Gastrocnemius medialis (tissue), 4 donors: ENCODE data around the gene PLCB1.

ENCODE experiments used
- POLR2A ChIP-seq, 2 donors: fragments of 450-650 bp; IDR thresholded peaks; one replicate each; pipeline ENCODE4 v1.6.1; 2017; ENCODE audit warnings: antibody characterized with exemption in 2 of 2, mild to moderate bottlenecking in 2 of 2, moderate library complexity in 2 of 2
- TF ChIP-seq, protein P1 (sequence below), 5 experiments: fragments of 450-650 bp in 3 of 5; fragments of 200-600 bp in 2 of 5; sonication (generic) in 2 of 5; IDR thresholded peaks in 4 of 5; conservative IDR thresholded peaks in 1 of 5; 1 replicate in 4 of 5; 2 replicates in 1 of 5; pipeline ENCODE4 v1.5.1; 2016 to 2019; ENCODE audit warnings: antibody characterized with exemption in 5 of 5, mild to moderate bottlenecking in 3 of 5, moderate library complexity in 3 of 5

DNA sequence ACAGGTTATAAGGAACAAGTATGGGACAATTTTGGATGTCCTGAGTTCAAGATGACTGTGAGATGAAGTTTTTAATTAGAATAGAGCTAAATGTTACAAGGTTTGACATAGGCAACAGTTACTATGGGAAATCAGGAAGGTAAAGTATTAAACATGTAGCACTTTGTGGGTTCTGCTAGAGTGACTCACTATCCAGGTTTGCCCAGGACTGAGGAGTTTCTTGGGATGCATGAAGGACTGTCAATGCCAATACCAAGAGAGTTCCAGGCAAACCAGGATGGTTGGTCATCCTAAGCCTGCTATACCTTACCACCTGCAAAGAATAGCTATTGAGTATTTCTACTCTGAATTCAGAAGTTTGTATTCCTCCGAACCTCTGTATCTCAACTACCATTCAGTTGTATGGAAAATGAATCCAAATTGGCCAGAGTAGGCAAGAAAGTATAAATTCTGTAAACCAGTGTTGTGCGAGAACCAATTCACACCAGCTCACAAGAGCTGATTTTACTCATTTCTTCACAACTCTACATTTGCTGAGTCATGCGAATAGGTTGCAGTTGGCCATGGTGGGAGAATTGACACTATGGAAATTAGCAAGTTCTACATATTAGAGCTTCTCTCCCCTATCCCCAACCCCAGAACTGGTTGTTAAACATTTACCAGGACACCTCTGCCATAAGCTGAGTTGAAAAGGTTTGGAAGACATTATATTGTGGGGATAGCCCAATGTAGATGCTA, 449.5 kb downstream of the PLCB1 start:
- TF ChIP-seq, protein P1, sequence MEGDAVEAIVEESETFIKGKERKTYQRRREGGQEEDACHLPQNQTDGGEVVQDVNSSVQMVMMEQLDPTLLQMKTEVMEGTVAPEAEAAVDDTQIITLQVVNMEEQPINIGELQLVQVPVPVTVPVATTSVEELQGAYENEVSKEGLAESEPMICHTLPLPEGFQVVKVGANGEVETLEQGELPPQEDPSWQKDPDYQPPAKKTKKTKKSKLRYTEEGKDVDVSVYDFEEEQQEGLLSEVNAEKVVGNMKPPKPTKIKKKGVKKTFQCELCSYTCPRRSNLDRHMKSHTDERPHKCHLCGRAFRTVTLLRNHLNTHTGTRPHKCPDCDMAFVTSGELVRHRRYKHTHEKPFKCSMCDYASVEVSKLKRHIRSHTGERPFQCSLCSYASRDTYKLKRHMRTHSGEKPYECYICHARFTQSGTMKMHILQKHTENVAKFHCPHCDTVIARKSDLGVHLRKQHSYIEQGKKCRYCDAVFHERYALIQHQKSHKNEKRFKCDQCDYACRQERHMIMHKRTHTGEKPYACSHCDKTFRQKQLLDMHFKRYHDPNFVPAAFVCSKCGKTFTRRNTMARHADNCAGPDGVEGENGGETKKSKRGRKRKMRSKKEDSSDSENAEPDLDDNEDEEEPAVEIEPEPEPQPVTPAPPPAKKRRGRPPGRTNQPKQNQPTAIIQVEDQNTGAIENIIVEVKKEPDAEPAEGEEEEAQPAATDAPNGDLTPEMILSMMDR (IDR thresholded peaks at IDR 0.05 in 4 of 5, conservative IDR thresholded peaks at IDR 0.05 in 1 of 5), result no peak
- TF ChIP-seq POLR2A (IDR thresholded peaks at IDR 0.05), result no peak
